CD4-positive, alpha-beta T cell treated with Interleukin-10 for 1 hour (primary cell): Measurements from ENCODE around the gene CORO6.
A peak's percentile ranks its signal among the peaks of the same experiment; 100 is the strongest.

Experiments used
- DNase-seq: peaks from one replicate; pipeline ENCODE4 v3.0.0-alpha.2; 2020

Gene CORO6

GRCh38 chr17:29612404-29613280, 10.1 kb downstream of the CORO6 start:
- DNase-seq: no peak

DNA sequence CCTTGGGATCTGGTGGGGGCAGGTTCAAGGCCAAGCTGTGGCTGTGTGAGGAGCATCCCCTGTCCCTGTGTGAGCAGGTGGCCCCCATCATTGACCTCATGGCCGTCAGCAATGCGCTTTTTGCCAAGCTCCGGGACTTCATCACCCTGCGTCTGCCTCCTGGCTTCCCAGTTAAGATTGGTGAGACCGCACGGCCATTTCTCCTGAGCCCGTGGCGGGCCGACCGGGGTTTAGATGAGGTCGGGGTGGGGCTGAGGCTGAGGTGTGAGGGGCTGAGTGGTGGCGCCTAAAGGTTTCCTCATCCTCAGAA, 10.7 kb downstream of the CORO6 start:
- no peak for DNase-seq

DNA sequence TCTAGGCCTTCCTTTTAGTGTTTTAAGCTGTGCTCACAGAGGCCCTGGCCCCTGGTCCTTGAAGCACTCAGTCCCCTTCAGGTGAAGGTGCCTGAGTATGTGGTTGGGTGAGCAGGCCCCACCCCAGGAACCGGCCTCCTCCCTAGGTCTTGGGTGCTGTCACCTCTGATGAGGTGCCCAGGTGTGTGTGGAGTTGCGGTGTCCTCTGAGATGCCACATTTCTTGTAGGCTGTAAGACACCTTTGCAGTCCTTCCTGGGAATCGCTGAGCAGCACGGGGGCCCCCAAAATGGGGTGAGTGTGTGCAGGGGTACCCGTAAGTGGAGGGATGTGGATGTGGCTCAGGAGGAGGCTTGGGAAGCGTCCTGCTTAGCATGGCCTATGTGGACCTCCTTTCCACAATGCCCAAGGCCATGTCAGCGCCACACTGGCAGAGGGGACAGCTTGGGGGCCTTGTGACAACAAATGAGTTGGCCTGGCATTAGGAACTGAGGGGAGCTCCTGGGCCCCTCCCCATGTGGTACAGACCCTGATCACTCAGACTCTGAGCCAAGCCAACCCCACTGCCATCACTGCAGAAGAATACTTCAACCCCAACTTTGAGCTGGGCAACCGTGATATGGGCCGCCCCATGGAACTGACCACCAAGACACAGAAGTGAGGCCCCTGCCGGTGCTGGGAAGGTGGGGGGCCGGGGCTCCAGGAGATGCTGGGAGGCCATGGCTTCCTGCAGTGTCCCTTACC, 11.2 kb downstream of the CORO6 start:
- DNase-seq: no peak

DNA sequence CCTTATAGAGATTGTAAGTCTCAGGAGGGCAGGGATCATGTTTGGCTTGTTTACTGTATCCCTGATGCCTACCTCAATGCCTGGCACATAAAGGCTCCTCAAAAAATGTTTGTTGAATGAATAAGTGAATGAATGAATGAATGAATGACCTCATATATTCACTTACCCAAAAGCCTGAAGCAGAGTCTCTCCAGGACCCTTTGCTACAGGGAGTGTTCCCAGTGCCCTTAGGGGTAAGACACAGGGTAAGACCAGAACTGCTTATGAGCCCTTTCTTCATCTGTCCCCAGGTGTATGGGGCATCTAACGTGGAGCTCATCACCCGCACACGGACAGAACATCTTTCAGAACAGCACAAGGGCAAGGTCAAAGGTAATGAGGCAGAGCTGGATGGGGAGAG, 12.3 kb downstream of the CORO6 start:
- no peak for DNase-seq

GRCh38 chr17:29608986-29609385, 13.7 kb downstream of the CORO6 start:
- no peak for DNase-seq

- no peak for DNase-seq
Measured at GRCh38 chr17:29607557-29608195, 15.0 kb downstream of the CORO6 start.

GRCh38 chr17:29603109-29603674, 19.5 kb downstream of the CORO6 start:
- no peak for DNase-seq

GRCh38 chr17:29597361-29598172, 25.1 kb downstream of the CORO6 start:
- DNase-seq: no peak

DNA sequence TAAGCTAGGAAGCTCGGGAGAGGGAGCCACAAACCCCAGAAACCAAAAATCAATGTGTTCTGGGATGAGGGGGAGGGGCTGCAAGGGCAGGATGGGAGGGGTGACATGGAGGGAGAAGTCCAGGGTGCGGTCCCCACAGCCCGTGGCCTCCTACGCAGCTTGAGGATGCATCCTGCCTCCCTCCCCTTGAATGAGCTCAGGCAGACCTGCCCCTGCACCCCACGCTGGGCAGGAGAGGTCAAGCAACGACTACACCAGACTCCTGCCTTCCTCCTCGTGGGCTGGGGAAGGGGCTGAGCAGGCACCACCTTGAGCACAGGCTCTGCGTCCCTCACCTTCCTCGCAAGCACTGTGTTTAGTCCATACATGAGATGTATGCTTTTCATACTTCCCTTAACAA, 25.9 kb downstream of the CORO6 start:
- no peak for DNase-seq

DNA sequence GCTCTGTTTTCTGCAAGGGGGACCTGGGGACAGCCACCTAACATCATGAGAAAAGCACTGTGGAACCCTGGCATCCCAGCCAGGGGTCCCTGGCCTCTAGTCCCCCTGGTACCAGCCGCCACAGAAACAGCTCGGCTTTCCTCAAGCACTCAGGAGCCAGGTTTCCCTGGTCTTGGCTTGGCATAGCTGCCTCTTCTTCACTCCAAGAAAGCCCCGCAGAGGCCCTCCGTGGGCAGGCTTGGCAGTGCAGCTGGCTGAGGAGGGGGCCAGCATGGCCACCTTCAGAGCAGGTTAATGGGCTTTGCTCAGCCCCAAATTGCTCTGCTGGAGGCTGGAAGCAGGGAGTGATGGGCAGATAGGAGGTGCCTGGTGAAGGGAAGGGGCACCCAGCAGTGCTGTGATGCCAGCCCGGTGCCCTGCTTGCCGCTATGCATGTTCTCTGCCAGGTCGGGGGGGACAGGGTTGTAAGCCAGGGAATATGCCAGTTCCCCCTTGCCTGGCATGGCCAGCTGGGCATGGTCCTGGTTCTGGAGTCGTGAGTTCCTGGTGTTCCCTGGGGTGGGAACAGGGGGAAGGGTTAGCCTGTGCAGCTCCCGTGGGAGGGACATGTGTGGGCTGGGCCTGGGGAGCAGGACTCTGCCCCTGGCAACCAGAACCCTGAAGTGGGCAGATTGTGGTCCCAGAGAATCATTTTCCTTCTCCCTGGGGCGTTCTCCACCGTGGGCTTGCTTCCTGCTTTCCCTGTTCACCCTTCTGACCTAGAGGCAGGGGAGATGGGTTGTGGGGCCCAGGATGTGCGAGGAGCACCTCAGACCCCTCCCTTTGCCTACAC, 26.6 kb downstream of the CORO6 start:
- no peak for DNase-seq

- DNase-seq: no peak
Measured at GRCh38 chr17:29595107-29595942, 27.4 kb downstream of the CORO6 start.

DNA sequence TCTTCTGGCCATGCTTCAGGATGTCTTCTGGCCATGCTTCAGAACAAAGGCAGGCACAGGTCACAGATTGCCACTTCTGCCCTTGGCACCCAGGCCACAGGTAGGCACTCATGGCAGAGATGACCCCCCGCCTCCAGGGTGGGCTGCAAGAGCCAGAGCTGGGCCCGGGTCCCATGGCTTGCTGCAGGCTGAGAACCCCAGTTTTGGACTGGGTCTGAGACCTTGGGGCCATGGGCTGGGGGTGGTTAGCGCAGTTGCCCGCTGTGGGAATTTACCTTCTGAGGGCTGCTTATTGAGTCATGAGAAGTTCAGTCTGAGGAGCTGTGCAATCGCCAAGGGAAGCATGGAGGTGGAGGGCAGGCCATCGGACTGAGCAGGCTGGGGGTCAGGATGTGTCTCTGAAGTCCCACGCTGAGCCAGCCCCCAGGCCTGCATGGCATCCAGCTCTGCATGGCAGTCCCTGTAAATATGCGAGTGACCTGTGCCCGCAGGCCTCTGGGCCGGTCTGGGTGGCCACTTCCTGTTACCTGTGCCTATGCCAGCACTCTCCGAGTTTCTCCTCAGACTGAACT, 28.1 kb downstream of the CORO6 start:
- DNase-seq: no peak

- no peak for DNase-seq
Measured at GRCh38 chr17:29593591-29594518, 28.9 kb downstream of the CORO6 start.

- DNase-seq: peak; percentile 40
Measured at GRCh38 chr17:29592850-29593551, 29.7 kb downstream of the CORO6 start, which contains the start of gene ANKRD13B. TSS of gene ANKRD13B (plus strand) at chr17:29593132. CDS start at chr17:29593622, 490 bp downstream.

GRCh38 chr17:29591737-29592608, 30.7 kb downstream of the CORO6 start:
- DNase-seq: peak; percentile 81

DNA sequence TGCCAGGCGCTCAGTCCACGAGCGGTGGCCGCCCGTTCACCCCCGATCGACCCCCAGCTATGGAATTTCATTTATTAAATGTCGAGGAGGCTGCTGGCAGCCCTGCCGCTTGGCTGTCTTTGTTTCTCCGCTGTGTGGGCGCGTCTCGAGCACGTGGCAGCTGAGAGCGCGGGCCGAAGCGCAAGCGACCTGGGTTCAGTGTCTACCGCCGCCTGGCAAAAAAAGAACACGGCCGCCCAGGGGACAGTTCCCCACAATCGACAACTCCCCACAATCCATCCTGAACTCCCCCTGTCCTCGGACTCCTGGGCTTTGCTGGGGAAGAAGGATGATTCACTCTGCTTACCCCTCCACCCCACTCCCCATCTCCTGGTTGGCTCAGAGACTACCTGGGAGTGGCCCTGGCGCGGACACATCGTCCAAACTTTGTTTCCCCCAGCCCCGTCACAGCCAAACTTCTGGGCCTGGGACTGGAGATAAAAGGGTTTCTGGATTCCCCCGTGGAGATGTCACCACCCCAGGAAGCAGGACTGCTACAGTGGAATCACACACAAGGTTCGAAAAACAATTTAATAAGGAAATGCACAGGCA, 31.5 kb downstream of the CORO6 start:
- peak; percentile 28 for DNase-seq
